Neural cell (in vitro differentiated cells): Measurements from ENCODE around the gene ASTN1. TPM values are rescaled to one million over a fixed set of nuclear protein-coding genes. Genes with fewer than 3 reads are reported as not detected.

Experiments
- H2AFZ ChIP-seq: fragments of 200-600, 300-800 bp; sonication (generic), shearing (Covaris generic); 2 replicates; pipeline ENCODE4 v1.6.0; 2014; ENCODE audit warnings: low read depth, mild to moderate bottlenecking, antibody characterized with exemption, low read length, moderate library complexity
- H3F3A ChIP-seq: fragments of 200-600 bp; shearing (Covaris generic); 2 replicates; pipeline ENCODE4 v1.6.1; 2016; ENCODE audit warnings: mild to moderate bottlenecking, moderate library complexity, mixed read lengths, antibody characterized with exemption, low read length; ENCODE audit not compliant: insufficient read depth, poor library complexity, severe bottlenecking
- H3K27ac ChIP-seq: fragments of 200-600, 300-800 bp; sonication (generic), shearing (Covaris generic); 2 replicates; pipeline ENCODE4 v1.5.1; 2014; ENCODE audit warnings: mild to moderate bottlenecking, low read length, moderate library complexity
- H3K27me3 ChIP-seq: fragments of 300-800, 200-600 bp; sonication (generic), shearing (Covaris generic); 2 replicates; pipeline ENCODE4 v1.6.0; 2014; ENCODE audit warnings: mild to moderate bottlenecking, low read depth, low read length, moderate library complexity; ENCODE audit not compliant: insufficient read depth
- H3K36me3 ChIP-seq: fragments of 300-800, 200-600 bp; sonication (generic), shearing (Covaris generic); 2 replicates; pipeline ENCODE4 v1.5.1; 2014; ENCODE audit warnings: mild to moderate bottlenecking, antibody characterized with exemption, low read length, moderate library complexity; ENCODE audit not compliant: insufficient read depth
- H3K4me2 ChIP-seq: fragments of 300-800, 200-600 bp; sonication (generic), shearing (Covaris generic); 2 replicates; pipeline ENCODE4 v1.6.0; 2014; ENCODE audit warnings: mild to moderate bottlenecking, low read length
- H3K4me3 ChIP-seq: fragments of 300-800, 200-600 bp; sonication (generic), shearing (Covaris generic); 2 replicates; pipeline ENCODE4 v1.5.1; 2014; ENCODE audit warnings: mild to moderate bottlenecking, low read length, moderate library complexity
- H3K79me2 ChIP-seq: fragments of 200-600 bp; shearing (Covaris generic); replicated peaks from 2 replicates; pipeline ENCODE4 v1.6.0; 2014; ENCODE audit warnings: mild to moderate bottlenecking, low read length, moderate library complexity; ENCODE audit not compliant: insufficient read depth
- H3K9ac ChIP-seq: fragments of 300-800, 200-600 bp; sonication (generic), shearing (Covaris generic); 2 replicates; pipeline ENCODE4 v1.6.1; 2016; ENCODE audit warnings: mild to moderate bottlenecking, low read length, mixed read lengths
- H3K9me2 ChIP-seq: fragments of 200-600 bp; shearing (Covaris generic); 2 replicates; pipeline ENCODE4 v1.6.1; 2016; ENCODE audit warnings: mild to moderate bottlenecking, low read length, mixed read lengths; ENCODE audit not compliant: insufficient read depth
- H3K9me3 ChIP-seq: fragments of 200-600, 300-800 bp; sonication (generic), shearing (Covaris generic); 2 replicates; pipeline ENCODE4 v1.6.1; 2016; ENCODE audit warnings: mild to moderate bottlenecking, mixed run types, low read length, moderate library complexity, mixed read lengths
- H4K20me1 ChIP-seq: fragments of 200-600 bp; shearing (Covaris generic); 2 replicates; pipeline ENCODE4 v1.6.1; 2016; ENCODE audit warnings: mild to moderate bottlenecking, mixed run types; ENCODE audit not compliant: insufficient read depth
- CTCF ChIP-seq: fragments of 450-650 bp; IDR thresholded peaks from 2 replicates; pipeline ENCODE4 v1.5.1; 2014; ENCODE audit warnings: antibody characterized with exemption, mild to moderate bottlenecking, moderate library complexity; ENCODE audit not compliant: poor library complexity, severe bottlenecking
- EP300 ChIP-seq: fragments of 450-650 bp; conservative IDR thresholded peaks from 2 replicates; pipeline ENCODE4 v1.6.1; 2014; ENCODE audit warnings: antibody characterized with exemption, mild to moderate bottlenecking, moderate library complexity; ENCODE audit not compliant: poor library complexity, severe bottlenecking
- EZH2 ChIP-seq: fragments of 200-600, 300-800 bp; shearing (Covaris generic), sonication (generic); IDR thresholded peaks from 2 replicates; pipeline ENCODE4 v1.6.1; 2014; ENCODE audit warnings: antibody characterized with exemption, low read length, borderline replicate concordance, mild to moderate bottlenecking; ENCODE audit not compliant: insufficient read depth, poor library complexity, severe bottlenecking
- MXI1 ChIP-seq: fragments of 450-650 bp; conservative IDR thresholded peaks from 2 replicates; pipeline ENCODE4 v1.6.1; 2014; ENCODE audit warnings: antibody characterized with exemption, mild to moderate bottlenecking; ENCODE audit not compliant: poor library complexity, severe bottlenecking
- POLR2AphosphoS5 ChIP-seq: IDR thresholded peaks from 2 replicates; pipeline ENCODE4 v1.6.1; 2012
- RAD21 ChIP-seq: fragments of 450-650 bp; conservative IDR thresholded peaks from 2 replicates; pipeline ENCODE4 v1.6.1; 2014; ENCODE audit warnings: antibody characterized with exemption, mild to moderate bottlenecking, moderate library complexity
- REST ChIP-seq: IDR thresholded peaks from 2 replicates; pipeline ENCODE4 v1.6.1; 2012; ENCODE audit warnings: borderline replicate concordance
- SMC3 ChIP-seq: fragments of 450-650 bp; conservative IDR thresholded peaks from 2 replicates; pipeline ENCODE4 v1.6.1; 2014; ENCODE audit warnings: antibody characterized with exemption, mild to moderate bottlenecking, moderate library complexity; ENCODE audit not compliant: poor library complexity
- TAF1 ChIP-seq: IDR thresholded peaks from 2 replicates; pipeline ENCODE4 v1.6.1; 2012; ENCODE audit warnings: low read depth
- polyA plus RNA-seq: library from polyadenylated mRNA; depleted of rRNA; stranded (reverse); fragments of >200 nt; gene quantifications from 2 replicates; pipeline ENCODE4 v1.2.3, GENCODE V29; 2014

ASTN1 gene
- polyA plus RNA-seq, 1 donor from 2014 or later = 33.4 TPM

GRCh38 chr1:176942346-176942745 lies 222.2 kb downstream of the ASTN1 start:
- H3K9ac ChIP-seq = no peak overlapping the region
- H3K9me2 ChIP-seq = no peaks in the 10 kb centered on the region
- no peaks in the 10 kb centered on the region for H3K79me2 ChIP-seq
- H3F3A ChIP-seq = no peaks in the 10 kb centered on the region
- no peak overlapping the region for H3K27ac ChIP-seq
- TF ChIP-seq SMC3 = no peak
- no peak for TF ChIP-seq MXI1
- TF ChIP-seq TAF1 = no peak
- H3K36me3 ChIP-seq = peaks cover 12% of the 10 kb centered on the region
- no peak overlapping the region for H3K4me2 ChIP-seq
- H3K27me3 ChIP-seq = no peaks in the 10 kb centered on the region
- H2AFZ ChIP-seq = no peak overlapping the region
- no peaks in the 10 kb centered on the region for H4K20me1 ChIP-seq
- H3K9me3 ChIP-seq = no peaks in the 10 kb centered on the region
- H3K4me3 ChIP-seq = no peak overlapping the region

GRCh38 chr1:176939993-176940392 lies 224.5 kb downstream of the ASTN1 start:
- Histone ChIP-seq H3K4me3 (no peak overlapping the region), H3K4me2 (no peak overlapping the region), H3K9me2 (no peaks in the 10 kb centered on the region), H3F3A (no peaks in the 10 kb centered on the region), H3K79me2 (no peaks in the 10 kb centered on the region), H3K27ac (no peak overlapping the region), H3K36me3 (no peaks in the 10 kb centered on the region), H3K27me3 (no peaks in the 10 kb centered on the region), H3K9ac (no peak overlapping the region), H3K9me3 (no peaks in the 10 kb centered on the region), H4K20me1 (no peaks in the 10 kb centered on the region), H2AFZ (no peak overlapping the region)
- no peak for TF ChIP-seq TAF1
- no peak for TF ChIP-seq POLR2AphosphoS5
- no peak for TF ChIP-seq CTCF
- TF ChIP-seq SMC3 = no peak
- TF ChIP-seq EZH2 = no peak
- no peak for TF ChIP-seq REST
- no peak for TF ChIP-seq MXI1
- TF ChIP-seq EP300 = no peak
- no peak for TF ChIP-seq RAD21

- TF ChIP-seq CTCF = no peak
- no peak for TF ChIP-seq REST
- no peak for TF ChIP-seq EP300
- no peak for TF ChIP-seq EZH2
- no peak for TF ChIP-seq SMC3
- TF ChIP-seq RAD21 = no peak
- TF ChIP-seq POLR2AphosphoS5 = no peak
- TF ChIP-seq TAF1 = no peak
- no peak for TF ChIP-seq MXI1
- no peaks in the 10 kb centered on the region for H3F3A ChIP-seq
- no peak overlapping the region for H3K4me2 ChIP-seq
- H4K20me1 ChIP-seq = no peaks in the 10 kb centered on the region
- no peaks in the 10 kb centered on the region for H3K9me3 ChIP-seq
- no peak overlapping the region for H3K27ac ChIP-seq
- H3K9ac ChIP-seq = no peak overlapping the region
- no peak overlapping the region for H3K4me3 ChIP-seq
- H2AFZ ChIP-seq = no peak overlapping the region
- peaks cover 4% of the 10 kb centered on the region for H3K36me3 ChIP-seq
- H3K27me3 ChIP-seq = no peaks in the 10 kb centered on the region
- H3K9me2 ChIP-seq = no peaks in the 10 kb centered on the region
- H3K79me2 ChIP-seq = no peaks in the 10 kb centered on the region
Measured at GRCh38 chr1:176938375-176938774, 226.1 kb downstream of the ASTN1 start.
